Erythroblast (primary cell): ENCODE results near the gene TRPM3.

Source experiments
- GATA1 ChIP-seq: IDR thresholded peaks from 2 replicates; pipeline ENCODE4 v1.6.1; 2011; ENCODE audit warnings: low read depth, mild to moderate bottlenecking, control low read depth, low read length, moderate library complexity
- POLR2A ChIP-seq: IDR thresholded peaks from 2 replicates; pipeline ENCODE4 v1.6.1; 2011; ENCODE audit warnings: mild to moderate bottlenecking, low read length

- TF ChIP-seq POLR2A (no peak), GATA1 (no peak)
Measured at GRCh38 chr9:70814597-70814996, 306.8 kb downstream of the TRPM3 start.
